ENCODE measurements around the gene FANCC. TPM values are rescaled to one million over a fixed set of nuclear protein-coding genes. Genes with fewer than 3 reads are reported as not detected.

Gene FANCC
- total RNA-seq, 2 donors from 2014 or later: 7.5 to 12.5 TPM

- WGBS, 2 donors: 10 to 12% methylated on average over 7 of the region's 7 CpGs
- TF ChIP-seq POLR2A (IDR thresholded peaks at IDR 0.05): no peak
- TF ChIP-seq, protein P1, sequence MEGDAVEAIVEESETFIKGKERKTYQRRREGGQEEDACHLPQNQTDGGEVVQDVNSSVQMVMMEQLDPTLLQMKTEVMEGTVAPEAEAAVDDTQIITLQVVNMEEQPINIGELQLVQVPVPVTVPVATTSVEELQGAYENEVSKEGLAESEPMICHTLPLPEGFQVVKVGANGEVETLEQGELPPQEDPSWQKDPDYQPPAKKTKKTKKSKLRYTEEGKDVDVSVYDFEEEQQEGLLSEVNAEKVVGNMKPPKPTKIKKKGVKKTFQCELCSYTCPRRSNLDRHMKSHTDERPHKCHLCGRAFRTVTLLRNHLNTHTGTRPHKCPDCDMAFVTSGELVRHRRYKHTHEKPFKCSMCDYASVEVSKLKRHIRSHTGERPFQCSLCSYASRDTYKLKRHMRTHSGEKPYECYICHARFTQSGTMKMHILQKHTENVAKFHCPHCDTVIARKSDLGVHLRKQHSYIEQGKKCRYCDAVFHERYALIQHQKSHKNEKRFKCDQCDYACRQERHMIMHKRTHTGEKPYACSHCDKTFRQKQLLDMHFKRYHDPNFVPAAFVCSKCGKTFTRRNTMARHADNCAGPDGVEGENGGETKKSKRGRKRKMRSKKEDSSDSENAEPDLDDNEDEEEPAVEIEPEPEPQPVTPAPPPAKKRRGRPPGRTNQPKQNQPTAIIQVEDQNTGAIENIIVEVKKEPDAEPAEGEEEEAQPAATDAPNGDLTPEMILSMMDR (IDR thresholded peaks at IDR 0.05): peak; percentile 43 to 89 (median 81)
- no peaks in the 10 kb centered on the region for H3K36me3 ChIP-seq (replicated peaks in 1 of 2; ENCODE audit: insufficient read depth in 1 of 2, low read depth in 2 of 2)
- DNase-seq: peak; percentile 73 to 83 (median 76)
- H3K4me3 ChIP-seq: no peak overlapping the region
- no peaks in the 10 kb centered on the region for H3K9me3 ChIP-seq
- peak overlapping the region; percentile 32 to 72 (median 44) for H3K27ac ChIP-seq
- peaks cover 35% of the 10 kb centered on the region for H3K4me1 ChIP-seq
- ATAC-seq: peak; percentile 72
- intact Hi-C loops (cut with DNase I): loop anchor here (10.0 kb wide), 1 partner anchor 456 kb away; no protein-coding TSS in a partner anchor
- no peaks in the 10 kb centered on the region for H3K27me3 ChIP-seq
Observed at GRCh38 chr9:95131023-95131943, 186.2 kb downstream of the FANCC start.

DNA sequence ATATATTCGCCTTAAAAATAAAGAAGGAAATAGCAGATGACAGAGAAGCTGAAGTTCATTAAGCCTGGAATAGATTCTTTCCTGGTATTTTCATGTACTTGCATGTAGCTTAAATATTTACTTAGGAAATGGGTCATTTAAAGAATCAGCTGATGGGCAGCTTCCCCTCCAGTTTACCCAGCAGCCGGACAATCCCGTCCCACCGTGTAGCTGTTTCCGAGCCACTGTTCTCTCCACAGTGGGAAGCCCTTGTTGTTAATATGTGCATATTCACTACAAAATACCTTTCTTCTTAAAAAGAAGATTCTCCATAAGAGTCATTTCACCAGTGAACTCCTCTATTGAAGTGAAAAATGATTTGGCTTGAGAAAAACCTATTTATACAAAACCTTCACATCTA, 187.0 kb downstream of the FANCC start:
- WGBS, 2 donors: 13 to 23% methylated on average over 5 of the region's 5 CpGs
- H3K27me3 ChIP-seq: no peaks in the 10 kb centered on the region
- peaks cover 35% of the 10 kb centered on the region for H3K4me1 ChIP-seq
- no peak for ATAC-seq
- DNase-seq: no peak
- peak overlapping the region; percentile 32 to 72 (median 52) for H3K27ac ChIP-seq
- no peaks in the 10 kb centered on the region for H3K9me3 ChIP-seq
- H3K36me3 ChIP-seq (replicated peaks in 1 of 2; ENCODE audit: insufficient read depth in 1 of 2, low read depth in 2 of 2): no peaks in the 10 kb centered on the region
- no peak overlapping the region for H3K4me3 ChIP-seq
- TF ChIP-seq, protein P1 (IDR thresholded peaks at IDR 0.05): no peak
- no peak for TF ChIP-seq POLR2A (IDR thresholded peaks at IDR 0.05)
- intact Hi-C loops (cut with DNase I): loop anchor here (10.0 kb wide), 1 partner anchor 456 kb away; no protein-coding TSS in a partner anchor

DNA sequence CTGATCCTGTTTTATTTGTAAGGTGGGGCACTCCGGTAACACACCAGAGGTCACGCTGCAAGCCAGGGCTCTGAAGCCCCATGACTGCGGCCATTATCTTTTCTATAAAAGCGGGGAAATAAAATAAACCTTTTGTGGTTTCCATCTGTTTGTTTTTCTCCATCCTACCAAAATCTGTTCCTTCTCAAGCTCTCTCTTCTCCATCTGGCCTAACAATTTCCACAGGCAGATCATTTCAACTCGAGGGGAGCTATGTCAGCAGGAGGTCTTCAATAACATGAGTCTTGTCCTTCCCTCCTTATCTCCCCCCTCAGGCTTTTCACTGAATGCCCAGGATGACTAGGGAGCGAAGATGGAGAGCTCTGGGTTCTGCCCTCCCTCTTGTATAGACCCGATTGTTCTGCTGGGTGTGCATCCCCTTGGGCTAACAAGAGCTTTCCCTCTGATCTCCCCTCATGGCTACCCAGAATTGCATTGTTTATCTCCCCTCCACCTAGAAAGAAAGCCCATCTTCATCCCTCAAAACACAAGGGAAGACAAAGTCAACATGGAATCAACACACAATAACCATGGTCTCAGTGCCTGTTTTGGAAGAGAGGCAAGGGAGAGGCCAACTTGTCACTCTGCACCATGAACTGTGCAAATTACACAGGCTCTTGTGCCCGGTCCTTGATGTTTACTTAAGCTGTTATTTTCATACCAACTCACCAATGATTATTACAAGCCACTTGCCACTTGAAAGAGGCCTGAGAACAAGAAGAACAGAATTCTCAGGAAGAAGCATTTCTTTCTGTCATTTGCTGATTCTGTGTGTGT, 187.8 kb downstream of the FANCC start:
- ATAC-seq (peak; percentile 51), DNase-seq (peak in 3 of 4 donors; percentile 57 to 60 (median 59))
- Histone ChIP-seq H3K4me1 (peaks cover 35% of the 10 kb centered on the region), H3K9me3 (no peaks in the 10 kb centered on the region), H3K4me3 (no peak overlapping the region), H3K36me3 (replicated peaks in 1 of 2; ENCODE audit: insufficient read depth in 1 of 2, low read depth in 2 of 2) (no peaks in the 10 kb centered on the region), H3K27me3 (no peaks in the 10 kb centered on the region), H3K27ac (peak overlapping the region; percentile 32 to 72 (median 52))
- 72 to 75% methylated on average over 8 of the region's 8 CpGs for WGBS, 2 donors
- intact Hi-C loops (cut with DNase I): loop anchor here (10.0 kb wide), 2 partner anchors 345 to 455 kb away; no protein-coding TSS in a partner anchor
- TF ChIP-seq, protein P1 (IDR thresholded peaks at IDR 0.05): no peak
- no peak for TF ChIP-seq POLR2A (IDR thresholded peaks at IDR 0.05)

GRCh38 chr9:95128177-95128524, 189.4 kb downstream of the FANCC start:
- ATAC-seq (no peak), DNase-seq (no peak)
- intact Hi-C loops (cut with DNase I): loop anchor here (10.0 kb wide), 1 partner anchor 343 kb away; no protein-coding TSS in a partner anchor
- H3K4me1 ChIP-seq: peaks cover 30% of the 10 kb centered on the region
- WGBS, 2 donors: 68 to 72% methylated on average over 4 of the region's 4 CpGs
- H3K36me3 ChIP-seq (replicated peaks in 1 of 2; ENCODE audit: insufficient read depth in 1 of 2, low read depth in 2 of 2): no peaks in the 10 kb centered on the region
- H3K4me3 ChIP-seq: no peak overlapping the region
- H3K27ac ChIP-seq: no peak overlapping the region
- no peaks in the 10 kb centered on the region for H3K27me3 ChIP-seq
- no peaks in the 10 kb centered on the region for H3K9me3 ChIP-seq
- TF ChIP-seq, protein P1 (IDR thresholded peaks at IDR 0.05): no peak
- TF ChIP-seq POLR2A (IDR thresholded peaks at IDR 0.05): no peak

All from body of pancreas (tissue), 4 donors.